HepG2 (cell line): ENCODE data around the gene AK6. TPM values are rescaled to one million over a fixed set of nuclear protein-coding genes. Genes with fewer than 3 reads are reported as not detected.

Source experiments
- BCLAF1 ChIP-seq: fragments of 450-650 bp; IDR thresholded peaks from 2 replicates; pipeline ENCODE4 v1.6.1; 2017; ENCODE audit warnings: mild to moderate bottlenecking
- CBFB ChIP-seq: sonication (generic); formaldehyde crosslinking; IDR thresholded peaks from 2 replicates; pipeline ENCODE4 v1.4.0; 2020; ENCODE audit warnings: missing genetic modification reagents
- FUBP1 ChIP-seq: sonication (generic); formaldehyde crosslinking; IDR thresholded peaks from 2 replicates; pipeline ENCODE4 v1.5.1; 2020; ENCODE audit warnings: missing genetic modification reagents, mild to moderate bottlenecking, borderline replicate concordance
- NKX3-1 ChIP-seq: sonication (generic); formaldehyde crosslinking; IDR thresholded peaks from 2 replicates; pipeline ENCODE4 v1.5.0; 2020; ENCODE audit warnings: missing genetic modification reagents
- PAX8 ChIP-seq: sonication (generic); formaldehyde crosslinking; IDR thresholded peaks from 2 replicates; pipeline ENCODE4 v1.8.0; 2022; ENCODE audit warnings: mild to moderate bottlenecking, missing genetic modification reagents, borderline replicate concordance
- RELA ChIP-seq: sonication (generic); formaldehyde crosslinking; IDR thresholded peaks from 2 replicates; pipeline ENCODE4 v1.4.0; 2020; ENCODE audit warnings: missing genetic modification reagents
- SUZ12 ChIP-seq: fragments of 150-350 bp; IDR thresholded peaks from 2 replicates; pipeline ENCODE4 v1.6.1; 2014; ENCODE audit warnings: low read depth, low read length
- ZC3H4 ChIP-seq: sonication (generic); formaldehyde crosslinking; IDR thresholded peaks from 2 replicates; pipeline ENCODE4 v1.4.0; 2020; ENCODE audit warnings: missing genetic modification reagents, borderline replicate concordance
- ZNF251 ChIP-seq: sonication (generic); formaldehyde crosslinking; IDR thresholded peaks from 2 replicates; pipeline ENCODE4 v1.9.0; 2021; ENCODE audit warnings: mild to moderate bottlenecking, missing genetic modification reagents
- ZNF331 ChIP-seq: sonication (generic); formaldehyde crosslinking; IDR thresholded peaks from 2 replicates; pipeline ENCODE4 v1.4.0; 2020; ENCODE audit warnings: missing genetic modification reagents
- ZNF652 ChIP-seq: IDR thresholded peaks from 2 replicates; pipeline ENCODE4 v1.6.1; 2016; ENCODE audit warnings: low read depth, borderline replicate concordance
- polyA plus RNA-seq, 8 experiments: library from polyadenylated mRNA; depleted of rRNA in 3 of 8; stranded (reverse) in 7 of 8; unstranded in 1 of 8; fragments of >200 nt; fragmentation: Illumina TruSeq in 4 of 8; extraction: Trizol in 4 of 8; gene quantifications; 2 replicates each; pipeline versions ENCODE4 v1.2.1 to v1.2.3, GENCODE V29; 2011 to 2016; ENCODE audit warnings: low read depth in 4 of 8, missing spikeins in 1 of 8, mixed read lengths in 1 of 8; ENCODE audit not compliant: insufficient read depth in 1 of 8
- total RNA-seq, 5 experiments: library from RNA; depleted of rRNA; stranded (reverse); fragments of >200 nt; fragmentation: Illumina TruSeq; extraction: Trizol; gene quantifications; 2 replicates each; pipeline ENCODE4 v1.2.3, GENCODE V29; 2016; ENCODE audit warnings: low read depth in 1 of 5
- TF ChIP-seq, protein P1 (sequence below): sonication (generic); formaldehyde crosslinking; IDR thresholded peaks from 2 replicates; pipeline ENCODE4 v1.5.0; 2020; ENCODE audit warnings: mild to moderate bottlenecking, missing genetic modification reagents, borderline replicate concordance
- TF ChIP-seq, protein P2 (sequence below): sonication (generic); formaldehyde crosslinking; IDR thresholded peaks from 2 replicates; pipeline ENCODE4 v1.4.0; 2020; ENCODE audit warnings: missing genetic modification reagents

Gene AK6
- total and polyA plus RNA-seq, 2 of the 13 experiments (the other 11 are each of a cell fraction or from before 2014, with no cell fraction given) = 31.1 to 77.2 TPM

- no peak for TF ChIP-seq BCLAF1
- TF ChIP-seq, protein P1, sequence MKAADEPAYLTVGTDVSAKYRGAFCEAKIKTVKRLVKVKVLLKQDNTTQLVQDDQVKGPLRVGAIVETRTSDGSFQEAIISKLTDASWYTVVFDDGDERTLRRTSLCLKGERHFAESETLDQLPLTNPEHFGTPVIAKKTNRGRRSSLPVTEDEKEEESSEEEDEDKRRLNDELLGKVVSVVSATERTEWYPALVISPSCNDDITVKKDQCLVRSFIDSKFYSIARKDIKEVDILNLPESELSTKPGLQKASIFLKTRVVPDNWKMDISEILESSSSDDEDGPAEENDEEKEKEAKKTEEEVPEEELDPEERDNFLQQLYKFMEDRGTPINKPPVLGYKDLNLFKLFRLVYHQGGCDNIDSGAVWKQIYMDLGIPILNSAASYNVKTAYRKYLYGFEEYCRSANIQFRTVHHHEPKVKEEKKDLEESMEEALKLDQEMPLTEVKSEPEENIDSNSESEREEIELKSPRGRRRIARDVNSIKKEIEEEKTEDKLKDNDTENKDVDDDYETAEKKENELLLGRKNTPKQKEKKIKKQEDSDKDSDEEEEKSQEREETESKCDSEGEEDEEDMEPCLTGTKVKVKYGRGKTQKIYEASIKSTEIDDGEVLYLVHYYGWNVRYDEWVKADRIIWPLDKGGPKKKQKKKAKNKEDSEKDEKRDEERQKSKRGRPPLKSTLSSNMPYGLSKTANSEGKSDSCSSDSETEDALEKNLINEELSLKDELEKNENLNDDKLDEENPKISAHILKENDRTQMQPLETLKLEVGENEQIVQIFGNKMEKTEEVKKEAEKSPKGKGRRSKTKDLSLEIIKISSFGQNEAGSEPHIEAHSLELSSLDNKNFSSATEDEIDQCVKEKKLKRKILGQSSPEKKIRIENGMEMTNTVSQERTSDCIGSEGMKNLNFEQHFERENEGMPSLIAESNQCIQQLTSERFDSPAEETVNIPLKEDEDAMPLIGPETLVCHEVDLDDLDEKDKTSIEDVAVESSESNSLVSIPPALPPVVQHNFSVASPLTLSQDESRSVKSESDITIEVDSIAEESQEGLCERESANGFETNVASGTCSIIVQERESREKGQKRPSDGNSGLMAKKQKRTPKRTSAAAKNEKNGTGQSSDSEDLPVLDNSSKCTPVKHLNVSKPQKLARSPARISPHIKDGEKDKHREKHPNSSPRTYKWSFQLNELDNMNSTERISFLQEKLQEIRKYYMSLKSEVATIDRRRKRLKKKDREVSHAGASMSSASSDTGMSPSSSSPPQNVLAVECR (CRISPR knock-in tag) = peak; percentile 93
- no peak; the same call in 1 of the 2 replicates for TF ChIP-seq ZNF251
- no peak; the same call in 1 of the 2 replicates for TF ChIP-seq RELA (CRISPR knock-in tag)
- TF ChIP-seq ZNF652 (CRISPR knock-in tag) = no peak
- TF ChIP-seq NKX3-1 = peak; percentile 63; the same call in 1 of the 2 replicates
- no peak; the same call in 1 of the 2 replicates for TF ChIP-seq CBFB (CRISPR knock-in tag)
- TF ChIP-seq FUBP1 (CRISPR knock-in tag) = no peak
- TF ChIP-seq ZNF331 (CRISPR knock-in tag) = no peak
- TF ChIP-seq PAX8 = peak; percentile 57; the same call in 1 of the 2 replicates
- TF ChIP-seq, protein P2, sequence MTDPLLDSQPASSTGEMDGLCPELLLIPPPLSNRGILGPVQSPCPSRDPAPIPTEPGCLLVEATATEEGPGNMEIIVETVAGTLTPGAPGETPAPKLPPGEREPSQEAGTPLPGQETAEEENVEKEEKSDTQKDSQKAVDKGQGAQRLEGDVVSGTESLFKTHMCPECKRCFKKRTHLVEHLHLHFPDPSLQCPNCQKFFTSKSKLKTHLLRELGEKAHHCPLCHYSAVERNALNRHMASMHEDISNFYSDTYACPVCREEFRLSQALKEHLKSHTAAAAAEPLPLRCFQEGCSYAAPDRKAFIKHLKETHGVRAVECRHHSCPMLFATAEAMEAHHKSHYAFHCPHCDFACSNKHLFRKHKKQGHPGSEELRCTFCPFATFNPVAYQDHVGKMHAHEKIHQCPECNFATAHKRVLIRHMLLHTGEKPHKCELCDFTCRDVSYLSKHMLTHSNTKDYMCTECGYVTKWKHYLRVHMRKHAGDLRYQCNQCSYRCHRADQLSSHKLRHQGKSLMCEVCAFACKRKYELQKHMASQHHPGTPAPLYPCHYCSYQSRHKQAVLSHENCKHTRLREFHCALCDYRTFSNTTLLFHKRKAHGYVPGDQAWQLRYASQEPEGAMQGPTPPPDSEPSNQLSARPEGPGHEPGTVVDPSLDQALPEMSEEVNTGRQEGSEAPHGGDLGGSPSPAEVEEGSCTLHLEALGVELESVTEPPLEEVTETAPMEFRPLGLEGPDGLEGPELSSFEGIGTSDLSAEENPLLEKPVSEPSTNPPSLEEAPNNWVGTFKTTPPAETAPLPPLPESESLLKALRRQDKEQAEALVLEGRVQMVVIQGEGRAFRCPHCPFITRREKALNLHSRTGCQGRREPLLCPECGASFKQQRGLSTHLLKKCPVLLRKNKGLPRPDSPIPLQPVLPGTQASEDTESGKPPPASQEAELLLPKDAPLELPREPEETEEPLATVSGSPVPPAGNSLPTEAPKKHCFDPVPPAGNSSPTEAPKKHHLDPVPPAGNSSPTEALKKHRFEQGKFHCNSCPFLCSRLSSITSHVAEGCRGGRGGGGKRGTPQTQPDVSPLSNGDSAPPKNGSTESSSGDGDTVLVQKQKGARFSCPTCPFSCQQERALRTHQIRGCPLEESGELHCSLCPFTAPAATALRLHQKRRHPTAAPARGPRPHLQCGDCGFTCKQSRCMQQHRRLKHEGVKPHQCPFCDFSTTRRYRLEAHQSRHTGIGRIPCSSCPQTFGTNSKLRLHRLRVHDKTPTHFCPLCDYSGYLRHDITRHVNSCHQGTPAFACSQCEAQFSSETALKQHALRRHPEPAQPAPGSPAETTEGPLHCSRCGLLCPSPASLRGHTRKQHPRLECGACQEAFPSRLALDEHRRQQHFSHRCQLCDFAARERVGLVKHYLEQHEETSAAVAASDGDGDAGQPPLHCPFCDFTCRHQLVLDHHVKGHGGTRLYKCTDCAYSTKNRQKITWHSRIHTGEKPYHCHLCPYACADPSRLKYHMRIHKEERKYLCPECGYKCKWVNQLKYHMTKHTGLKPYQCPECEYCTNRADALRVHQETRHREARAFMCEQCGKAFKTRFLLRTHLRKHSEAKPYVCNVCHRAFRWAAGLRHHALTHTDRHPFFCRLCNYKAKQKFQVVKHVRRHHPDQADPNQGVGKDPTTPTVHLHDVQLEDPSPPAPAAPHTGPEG (CRISPR knock-in tag) = 0 out of 2 replicates have a peak, but pooled peaks have one; percentile 66
- TF ChIP-seq ZC3H4 (CRISPR knock-in tag) = no peak
- TF ChIP-seq SUZ12 = no peak
These were observed at the start of gene AK6, which contains the start of the genes RAD17 and TAF9 (continued) for GRCh38 chr5:69369340-69370121.
